HG03060 (cell line): ENCODE measurements around the gene GNAI3.

Source experiments
- ATAC-seq: cut with Tn5 transposase; IDR thresholded peaks from one replicate; pipeline ENCODE4 v1.9.1; 2021; ENCODE audit warnings: low read depth, moderate number of reproducible peaks; ENCODE audit not compliant: unreplicated experiment

GNAI3 gene

GRCh38 chr1:109523706-109524105, 24.7 kb upstream of the GNAI3 start:
- ATAC-seq, result no peak

GRCh38 chr1:109527098-109527811, 21.2 kb upstream of the GNAI3 start:
- ATAC-seq, result peak; percentile 52

GRCh38 chr1:109527846-109528695, 20.3 kb upstream of the GNAI3 start:
- ATAC-seq, result no peak

GRCh38 chr1:109528712-109529111, 19.7 kb upstream of the GNAI3 start:
- ATAC-seq, result no peak

GRCh38 chr1:109529881-109530456, 18.4 kb upstream of the GNAI3 start:
- no peak for ATAC-seq

GRCh38 chr1:109530457-109531087, 17.8 kb upstream of the GNAI3 start:
- no peak for ATAC-seq

- ATAC-seq, result no peak
Observed at GRCh38 chr1:109531380-109531779, 17.0 kb upstream of the GNAI3 start.

- no peak for ATAC-seq
Observed at GRCh38 chr1:109531826-109532364, 16.5 kb upstream of the GNAI3 start.

- ATAC-seq, result no peak
Observed at GRCh38 chr1:109532365-109533136, 15.9 kb upstream of the GNAI3 start.

- no peak for ATAC-seq
Observed at GRCh38 chr1:109534307-109534858, 14.0 kb upstream of the GNAI3 start.

GRCh38 chr1:109535481-109535880, 12.9 kb upstream of the GNAI3 start:
- no peak for ATAC-seq

- no peak for ATAC-seq
Observed at GRCh38 chr1:109535971-109536491, 12.4 kb upstream of the GNAI3 start.

GRCh38 chr1:109537450-109538178, 10.8 kb upstream of the GNAI3 start:
- no peak for ATAC-seq

GRCh38 chr1:109538827-109539555, 9.4 kb upstream of the GNAI3 start:
- ATAC-seq, result no peak

GRCh38 chr1:109539676-109540075, 8.7 kb upstream of the GNAI3 start, which contains the start of gene GPR61:
Gene GPR61, plus strand, starts transcription at chr1:109539872. Its CDS starts 3,151 bp downstream, at chr1:109543023.
- ATAC-seq, result no peak

GRCh38 chr1:109541102-109541501, 7.3 kb upstream of the GNAI3 start:
- ATAC-seq, result no peak

- ATAC-seq, result no peak
Observed at GRCh38 chr1:109542657-109543056, 5.8 kb upstream of the GNAI3 start.
